CD4-positive, alpha-beta T cell treated with Interleukin-15 for 1 hour (primary cell): Measurements from ENCODE around the gene ANG.
A peak's percentile ranks its signal among the peaks of the same experiment; 100 is the strongest.
"Not testable (repeated sequence)": the region's sequence is repeated elsewhere in the genome, so short reads cannot be mapped to it uniquely, and the experiment has no call there.

Source experiments
- DNase-seq: peaks from one replicate; pipeline ENCODE4 v3.0.0-alpha.2; 2020

Gene ANG

DNA sequence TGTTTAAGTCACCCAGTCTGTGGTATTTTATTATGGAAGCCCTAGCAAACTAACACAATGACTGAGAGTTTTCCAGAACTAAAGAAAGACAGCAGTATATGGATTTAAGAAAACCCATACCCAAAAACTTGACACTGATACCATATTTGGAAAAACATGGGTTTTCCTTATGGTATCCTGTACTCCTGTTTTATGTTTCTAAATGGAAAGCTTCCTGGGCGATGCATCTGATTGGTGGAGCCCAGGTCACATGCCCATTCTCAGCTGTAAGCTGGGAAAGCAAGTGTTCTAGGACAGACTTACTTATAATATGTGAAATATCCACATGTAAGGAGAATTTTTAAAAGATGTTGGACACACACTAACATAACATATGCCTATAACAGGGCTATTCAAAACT is 8.7 kb upstream of the ANG start:
- DNase-seq: no peak

DNA sequence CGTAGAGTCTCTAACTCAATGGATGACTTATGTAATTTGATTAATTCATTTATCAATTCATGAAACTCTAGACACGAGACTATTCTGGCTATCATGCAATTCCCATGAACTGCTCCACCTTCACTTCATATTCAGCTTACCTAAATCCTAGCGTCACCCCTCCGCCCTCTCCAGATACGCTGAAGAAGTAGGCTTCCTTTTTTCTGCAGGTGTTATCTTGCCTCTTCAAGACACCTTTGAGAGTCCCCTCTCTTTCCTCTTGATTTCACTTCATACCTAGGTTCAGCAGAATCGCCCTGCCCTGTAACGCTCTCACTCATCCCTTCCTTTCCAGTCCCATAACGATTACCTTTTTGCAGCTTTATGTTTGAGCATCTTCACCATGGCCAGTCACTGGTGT is 8.2 kb upstream of the ANG start:
- no peak for DNase-seq

DNA sequence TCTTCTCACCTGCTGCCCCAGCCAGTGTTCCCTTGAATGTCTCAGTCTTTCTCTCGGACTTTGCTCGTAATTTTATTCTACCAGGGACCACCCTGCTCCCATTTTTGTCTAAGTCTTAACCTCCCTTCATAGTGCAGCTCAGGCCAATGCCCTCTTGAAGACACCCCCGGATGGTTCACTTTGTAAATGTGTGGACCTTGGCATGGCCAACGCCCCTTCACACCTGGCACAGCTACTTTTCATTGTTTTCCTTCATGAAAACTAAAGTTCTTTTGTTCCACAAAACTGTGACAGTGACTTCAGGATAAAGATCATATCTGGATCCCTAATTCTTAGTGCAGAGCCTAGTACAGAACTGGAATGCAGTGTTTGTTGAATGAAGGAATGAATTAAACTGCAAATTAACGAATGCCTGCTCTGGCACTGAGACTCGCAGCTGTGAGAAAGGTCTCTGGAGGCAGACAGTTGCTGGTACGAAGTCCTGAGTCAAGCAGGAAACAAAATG is 7.7 kb upstream of the ANG start:
- DNase-seq: no peak

DNA sequence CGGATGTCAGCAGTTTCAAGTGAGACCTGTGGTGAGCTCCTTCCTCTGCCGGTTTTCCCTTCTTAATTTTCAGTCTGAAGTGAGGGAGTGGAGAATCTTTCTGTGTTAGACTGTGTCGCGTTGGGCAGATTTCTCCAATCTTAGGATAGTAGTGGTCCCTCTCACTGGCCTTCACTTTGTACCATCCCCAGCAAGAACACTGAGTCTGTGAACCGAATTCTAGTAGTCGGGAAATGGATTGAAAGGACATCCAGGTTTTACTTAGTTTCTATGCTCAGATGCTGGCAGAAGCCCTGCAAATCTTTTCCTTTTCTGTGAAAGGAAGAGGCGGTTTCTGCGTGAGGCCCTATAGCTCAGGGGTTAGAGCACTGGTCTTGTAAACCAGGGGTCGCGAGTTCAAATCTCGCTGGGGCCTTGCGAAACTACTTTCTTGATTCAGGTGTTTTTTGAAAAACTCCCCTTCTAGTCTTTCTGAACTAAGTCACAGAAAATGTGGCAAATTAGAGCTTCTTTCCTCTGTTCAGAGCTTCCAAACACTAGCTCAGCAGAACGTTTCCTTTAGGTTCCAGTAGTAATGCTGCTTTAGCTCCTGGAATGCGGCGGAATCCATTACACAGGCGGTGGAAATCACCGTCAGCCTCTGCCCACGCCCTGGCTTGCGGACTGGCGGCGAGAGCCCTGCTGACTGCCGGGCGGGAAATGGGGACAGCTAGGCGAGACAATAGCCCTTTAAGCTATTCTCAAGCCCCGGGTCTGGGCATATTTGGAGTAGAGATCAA is 7.0 kb upstream of the ANG start:
- DNase-seq: peak; percentile 90

DNA sequence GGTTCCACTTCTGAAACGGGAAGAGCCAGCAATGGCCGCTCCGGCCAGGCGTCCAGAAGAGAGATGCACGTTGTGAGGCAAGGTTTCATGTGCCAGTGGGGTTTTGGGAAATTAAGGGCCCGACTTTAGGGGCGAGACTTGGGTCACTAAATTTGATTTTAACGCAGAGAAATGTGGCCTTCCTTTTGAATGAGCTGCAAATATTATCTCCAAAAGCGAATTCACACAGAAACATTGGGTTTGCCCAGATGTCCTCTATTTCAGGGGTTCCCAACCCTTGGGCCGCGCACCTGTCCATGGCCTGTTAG is 6.5 kb upstream of the ANG start:
- no peak for DNase-seq

DNA sequence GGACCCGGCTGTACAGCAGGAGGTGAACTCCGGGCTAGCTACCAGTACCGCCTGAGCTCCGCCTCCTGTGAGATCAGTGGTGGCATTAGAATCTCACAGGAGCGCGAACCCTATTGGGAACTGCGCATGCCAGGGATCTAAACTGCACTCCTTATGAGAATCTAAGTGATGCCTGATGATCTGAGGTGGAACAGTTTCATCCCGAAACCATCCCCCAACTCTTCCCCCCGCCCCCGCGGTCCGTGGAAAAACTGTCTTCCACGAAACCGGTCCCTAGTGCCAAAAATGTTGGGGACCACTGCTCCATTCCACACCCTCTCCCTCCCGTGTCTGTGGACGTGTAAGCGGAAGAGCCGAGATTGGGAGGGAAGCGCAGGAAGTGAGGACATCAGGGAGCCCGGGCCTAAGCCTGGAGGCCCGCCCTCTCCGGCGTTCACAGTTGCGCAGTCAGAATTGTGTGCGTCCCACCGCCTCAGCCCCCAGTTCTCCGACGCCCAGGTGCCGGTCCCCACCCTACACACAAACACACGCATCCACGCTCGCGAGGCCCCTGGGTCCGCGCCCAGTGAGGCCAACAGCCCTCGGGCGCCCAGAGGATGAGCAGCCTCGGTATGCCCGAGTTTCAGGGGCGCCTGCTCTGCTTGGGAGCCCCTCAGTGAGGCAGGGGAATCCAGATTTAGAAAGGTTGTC is 6.0 kb upstream of the ANG start:
- DNase-seq: peak; percentile 87

DNA sequence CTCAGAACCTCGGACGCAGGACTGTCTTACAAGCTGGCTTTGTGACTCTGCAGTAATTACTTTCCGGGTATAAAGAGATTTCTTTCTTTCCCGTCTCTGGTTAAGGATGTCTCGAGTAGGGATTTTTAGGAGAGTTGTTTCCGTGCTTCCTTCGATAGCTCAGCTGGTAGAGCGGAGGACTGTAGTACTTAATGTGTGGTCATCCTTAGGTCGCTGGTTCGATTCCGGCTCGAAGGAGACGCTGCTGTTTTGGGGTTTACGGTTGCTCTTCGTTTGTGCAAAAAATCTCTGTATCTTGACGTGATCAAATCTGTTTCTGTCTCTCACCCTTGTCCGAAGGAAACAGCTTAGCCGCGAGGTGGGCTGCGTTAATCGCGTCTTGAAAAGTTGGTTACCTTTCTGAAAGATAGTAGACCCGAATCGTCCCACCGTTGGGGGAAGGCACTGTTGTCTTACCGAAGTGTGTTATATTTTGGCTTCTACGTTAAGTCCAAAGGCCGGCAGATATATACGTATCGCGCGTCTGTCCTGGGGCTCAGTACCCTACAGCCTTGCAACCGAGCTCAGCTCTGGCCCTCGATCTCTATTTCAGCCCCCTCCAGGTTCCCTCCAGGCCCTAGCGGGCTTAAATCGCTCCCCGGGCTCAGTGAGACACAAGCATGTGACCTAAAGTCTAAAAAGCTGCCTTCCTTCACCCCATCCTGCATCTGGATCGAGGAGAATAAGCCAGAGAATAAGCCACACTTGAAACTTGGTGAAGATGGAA is 5.3 kb upstream of the ANG start:
- DNase-seq: peak; percentile 84

DNA sequence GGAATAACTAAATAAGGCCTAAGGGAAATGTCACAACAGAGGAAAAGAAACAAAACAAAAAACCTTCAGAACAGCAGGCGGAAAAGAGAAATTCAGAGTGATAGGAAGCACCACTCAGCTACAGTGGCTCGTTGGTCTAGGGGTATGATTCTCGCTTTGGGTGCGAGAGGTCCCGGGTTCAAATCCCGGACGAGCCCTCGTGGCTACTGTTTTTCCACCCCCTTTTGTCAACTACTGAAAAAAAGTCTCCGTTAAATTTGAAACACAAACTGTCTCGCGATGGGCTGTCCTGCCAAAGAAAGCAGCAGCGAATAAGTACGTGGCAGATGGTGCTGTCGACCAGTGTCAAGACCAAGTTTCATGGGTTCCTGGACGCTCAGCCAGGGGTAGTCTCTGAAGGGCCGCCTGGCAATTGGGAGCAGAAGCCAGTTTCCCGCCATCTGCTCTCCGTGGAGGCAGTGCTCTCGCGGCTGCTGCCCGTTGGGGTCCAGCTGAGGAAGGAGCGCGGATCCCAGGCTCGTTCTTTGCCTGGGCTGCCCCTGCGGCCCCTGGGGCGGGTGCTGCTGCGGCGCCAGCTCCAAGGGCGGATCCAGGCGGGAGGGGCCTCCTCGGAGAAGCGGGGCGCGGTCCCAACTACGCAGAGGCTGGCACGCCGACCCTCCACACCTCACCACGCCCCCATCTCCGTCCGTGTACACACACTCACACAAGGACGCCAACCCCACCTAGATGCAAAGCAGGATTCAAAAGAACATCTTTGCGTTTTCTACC is 4.5 kb upstream of the ANG start, which contains the start of gene RNASE4:
TSS of gene RNASE4 (plus strand) at position 670 of the 771 bp plus-strand sequence. CDS start 14,812 bp downstream, outside the sequence.
- peak; percentile 83 for DNase-seq

DNA sequence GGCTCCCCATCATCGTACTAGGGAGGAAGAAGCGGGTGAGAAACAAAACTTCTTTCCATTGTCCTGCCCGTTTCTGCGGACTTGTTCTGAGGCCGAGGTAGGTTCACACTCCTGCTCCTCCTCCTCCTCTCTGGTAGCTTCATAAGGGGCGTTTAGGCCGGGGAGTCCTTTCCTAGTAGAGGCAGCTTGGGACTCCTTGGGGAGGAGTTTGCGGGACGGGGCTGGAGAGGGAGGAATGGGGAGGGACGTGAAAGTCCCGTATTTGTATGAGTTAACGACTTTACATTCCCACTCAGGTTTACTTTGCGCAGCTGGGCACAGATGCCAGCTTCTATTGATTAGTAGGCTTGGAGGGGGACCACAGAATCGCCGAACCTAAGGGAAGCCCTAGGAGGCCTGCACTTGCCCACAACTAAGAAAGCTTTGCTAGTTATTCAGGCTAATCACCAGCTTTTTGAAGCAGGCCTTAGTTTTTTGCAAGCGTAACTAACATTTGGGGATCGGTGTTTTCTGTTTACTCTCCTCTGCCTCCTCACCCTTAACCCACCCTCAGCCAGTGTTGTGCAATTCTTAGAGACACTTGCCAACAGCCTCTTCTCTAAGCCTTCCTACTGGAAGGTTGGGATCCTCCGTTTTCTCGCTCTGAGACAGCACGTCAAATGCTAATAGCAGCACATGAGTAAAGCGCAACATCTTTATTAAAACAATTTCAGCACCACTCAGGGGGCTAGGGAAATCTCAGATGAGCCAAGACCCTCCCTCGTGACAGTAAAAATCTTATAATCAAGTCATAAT is 3.7 kb upstream of the ANG start:
- DNase-seq: no peak

DNA sequence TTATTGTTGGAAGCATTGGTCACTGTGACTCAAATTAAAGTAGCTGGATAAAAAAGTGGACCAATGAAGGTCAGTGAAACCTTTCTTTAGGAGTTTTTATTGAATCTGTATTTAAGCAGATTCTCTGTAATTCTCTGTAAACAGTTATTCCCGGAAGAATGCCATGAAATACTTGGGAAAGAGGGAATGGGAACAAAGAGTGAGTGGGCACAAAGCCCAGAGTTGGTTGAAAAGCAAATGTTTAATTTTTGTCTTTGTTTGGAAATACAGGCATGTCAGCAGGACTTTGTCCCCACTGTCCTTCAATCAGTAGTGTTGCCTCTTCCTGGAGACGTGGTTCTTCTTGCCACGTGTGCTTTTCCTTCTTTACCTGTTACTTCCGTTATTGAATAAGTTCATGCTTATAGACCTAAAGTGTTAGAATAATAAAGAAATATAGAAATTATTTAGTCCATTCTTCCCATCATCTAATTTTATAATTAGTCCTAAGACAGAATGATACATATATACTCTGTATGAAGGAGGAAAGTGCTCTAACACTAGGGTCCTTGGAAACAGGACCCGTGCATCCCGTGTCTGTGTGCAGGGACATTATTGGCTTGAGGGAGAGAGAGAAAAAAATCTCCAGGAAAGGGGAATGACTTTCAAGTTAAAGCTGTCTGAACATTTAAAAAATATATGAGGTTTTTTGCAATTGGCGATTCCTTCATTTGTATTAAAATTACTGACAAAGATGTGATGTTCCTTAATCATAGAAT is 2.0 kb upstream of the ANG start:
- no peak for DNase-seq

DNA sequence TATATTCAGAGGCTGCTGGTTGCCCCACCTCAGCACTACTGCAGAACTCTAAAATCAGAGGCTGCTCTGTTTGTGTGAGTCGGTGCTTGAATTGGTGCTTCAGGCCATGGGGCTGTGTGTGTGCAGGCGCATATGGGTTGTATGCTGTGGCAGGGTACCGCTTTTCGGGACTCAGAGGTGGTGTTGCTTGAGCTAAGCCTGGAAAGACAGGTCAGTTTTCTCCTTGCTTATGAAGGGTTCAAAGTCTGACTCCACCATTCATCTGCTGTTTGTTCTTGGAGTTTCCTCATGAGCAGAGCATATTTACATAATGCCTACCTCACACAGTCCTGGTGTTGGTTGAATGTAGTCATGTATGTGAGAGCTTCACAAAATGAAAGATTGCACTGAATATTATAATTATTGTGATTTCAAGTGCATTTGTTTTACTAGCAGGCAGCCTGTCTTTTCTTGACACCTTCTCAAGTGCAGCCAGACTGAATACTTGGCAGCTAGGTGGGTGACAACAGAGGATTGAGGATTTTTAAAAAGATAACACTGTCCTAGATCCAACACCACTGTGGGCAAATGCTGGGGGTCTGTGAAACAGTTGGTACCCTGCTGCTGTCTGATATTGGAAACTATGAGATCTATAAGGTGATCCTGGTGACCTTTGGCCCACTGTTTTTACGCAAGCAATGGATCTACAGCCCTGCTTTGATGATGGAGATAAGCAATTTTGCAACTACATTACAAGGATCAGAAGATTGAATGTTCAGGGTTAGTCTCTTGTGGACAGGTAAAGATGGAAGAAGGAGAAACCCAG is 1.0 kb upstream of the ANG start:
- DNase-seq: no peak

DNA sequence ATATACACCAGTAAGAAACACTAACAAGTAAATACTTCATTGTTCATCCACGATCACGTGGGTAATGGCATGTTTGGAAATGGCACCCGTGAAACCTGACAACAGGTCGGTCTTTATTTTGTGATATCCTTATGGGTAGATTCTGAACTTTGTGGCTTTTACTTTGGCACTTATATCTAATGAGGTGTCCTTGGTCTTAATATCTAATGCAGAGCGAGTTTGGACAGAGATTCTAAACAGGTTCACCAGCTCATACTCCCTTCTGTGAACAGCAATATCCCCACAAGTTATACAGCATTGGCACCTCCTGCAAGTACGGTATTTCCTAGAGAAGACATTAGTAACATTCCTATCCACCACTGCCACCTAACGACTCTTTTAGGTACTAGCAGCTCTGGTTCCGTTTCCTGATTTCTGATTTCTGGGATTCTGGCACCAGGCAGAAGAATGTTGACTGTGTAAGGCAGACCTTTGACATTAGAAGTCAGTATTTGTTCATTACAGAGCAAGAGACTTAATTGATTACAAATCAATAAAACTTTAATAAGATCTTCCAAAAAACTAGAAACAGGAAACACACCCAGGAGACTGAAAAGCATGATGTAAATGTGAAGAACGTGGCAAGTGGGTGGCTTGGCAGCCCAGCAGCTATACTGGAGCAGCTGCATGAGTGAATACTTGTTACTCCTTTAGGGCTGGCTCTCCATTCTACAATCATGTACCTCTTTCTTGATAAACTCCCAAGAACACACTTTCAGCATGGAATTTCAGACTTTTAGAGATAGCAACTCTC is 2.5 kb downstream of the ANG start:
- DNase-seq: peak; percentile 39

DNA sequence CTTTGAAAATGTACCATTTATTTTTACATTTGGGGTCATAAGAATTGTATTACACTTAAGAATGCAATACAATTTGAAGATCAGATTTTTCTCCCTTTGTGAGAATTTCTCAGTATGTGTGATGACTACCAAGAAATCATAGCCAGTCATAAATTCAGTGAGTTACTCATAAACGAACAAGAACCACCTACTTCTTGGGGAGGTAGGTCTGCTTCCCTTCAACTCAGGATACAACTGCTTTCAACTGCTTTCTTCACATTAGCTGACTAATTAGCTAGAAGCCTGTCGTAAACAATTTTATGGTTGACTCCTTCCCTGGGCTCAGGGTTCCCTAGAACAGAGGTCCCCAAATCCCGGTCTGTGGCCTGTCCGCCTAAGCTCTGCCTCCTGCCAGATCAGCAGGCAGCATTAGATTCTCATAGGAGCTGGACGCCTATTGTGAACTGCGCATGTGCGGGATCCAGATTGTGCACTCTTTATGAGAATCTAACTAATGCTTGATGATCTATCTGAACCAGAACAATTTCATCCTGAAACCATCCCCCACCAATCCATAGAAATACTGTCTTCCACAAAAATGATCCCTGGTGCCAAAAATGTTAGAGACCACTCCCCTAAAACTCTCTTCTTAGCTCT is 3.7 kb downstream of the ANG start:
- no peak for DNase-seq

DNA sequence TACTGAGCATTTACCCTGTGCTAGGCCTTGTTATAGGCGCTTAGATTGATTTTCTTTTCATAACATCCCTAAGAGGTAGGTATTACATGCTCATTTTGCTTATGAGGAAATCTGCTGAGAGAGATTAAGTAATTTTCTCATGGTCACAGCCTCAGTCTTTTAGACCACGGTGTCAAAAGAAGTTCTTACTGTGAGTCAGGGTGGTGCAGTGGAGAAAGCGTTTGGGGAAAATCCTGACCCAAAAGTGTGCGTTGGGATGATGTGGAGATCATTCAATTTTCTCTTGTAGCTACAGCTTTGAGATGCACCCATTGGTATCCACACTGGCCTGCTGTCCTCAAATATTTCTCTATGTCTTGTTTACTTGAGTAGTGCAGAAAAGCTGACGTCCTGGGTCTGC is 8.2 kb downstream of the ANG start:
- DNase-seq: no peak

DNA sequence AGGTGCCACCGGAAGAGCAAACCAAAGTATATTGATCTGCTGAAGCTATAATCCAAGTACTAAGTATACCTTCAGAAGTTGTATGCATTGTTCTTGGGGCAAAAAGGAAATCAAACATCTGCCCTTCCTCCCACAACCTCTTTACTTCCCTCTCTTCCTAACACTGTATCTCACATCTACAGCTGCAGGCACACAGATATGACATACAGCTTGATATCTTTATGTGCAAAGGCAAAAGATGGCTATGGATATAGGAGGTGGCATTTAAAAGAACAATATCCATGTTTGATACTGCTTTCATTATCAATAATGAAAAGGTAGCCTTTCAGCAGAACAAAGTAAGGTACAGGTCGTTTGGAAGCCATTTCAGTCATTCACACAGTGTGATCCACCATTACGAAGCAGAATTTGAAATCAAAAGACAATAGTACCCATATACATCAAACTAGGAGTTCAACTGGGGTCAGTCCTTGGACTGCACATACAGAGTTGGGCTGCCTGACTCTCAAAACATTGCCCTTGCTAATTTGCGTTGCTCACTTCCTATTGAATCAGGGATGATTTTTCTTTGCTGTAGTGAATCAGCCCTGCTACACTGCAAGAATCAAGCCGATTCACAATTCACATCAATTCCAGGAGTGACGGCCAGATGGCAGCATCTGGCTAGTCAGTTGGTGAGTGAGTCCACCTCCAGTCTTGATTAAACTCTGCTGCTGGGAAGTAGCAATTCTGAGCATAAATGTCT is 8.9 kb downstream of the ANG start:
- peak; percentile 73 for DNase-seq

DNA sequence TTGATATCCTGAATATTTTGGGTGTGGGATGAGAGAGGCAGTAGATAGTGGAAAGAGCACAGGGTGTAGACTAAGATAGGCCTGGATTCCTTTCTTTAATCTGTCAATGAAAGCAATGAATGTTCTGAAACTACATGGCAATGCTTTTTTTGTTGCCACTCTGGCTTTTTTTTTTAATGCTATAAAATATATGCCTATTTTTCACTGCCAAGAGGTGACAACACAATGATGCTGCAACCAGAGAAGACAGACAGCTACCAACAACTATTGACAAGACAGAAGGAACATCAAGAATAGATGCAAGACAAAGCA is 9.4 kb downstream of the ANG start:
- no peak for DNase-seq

DNA sequence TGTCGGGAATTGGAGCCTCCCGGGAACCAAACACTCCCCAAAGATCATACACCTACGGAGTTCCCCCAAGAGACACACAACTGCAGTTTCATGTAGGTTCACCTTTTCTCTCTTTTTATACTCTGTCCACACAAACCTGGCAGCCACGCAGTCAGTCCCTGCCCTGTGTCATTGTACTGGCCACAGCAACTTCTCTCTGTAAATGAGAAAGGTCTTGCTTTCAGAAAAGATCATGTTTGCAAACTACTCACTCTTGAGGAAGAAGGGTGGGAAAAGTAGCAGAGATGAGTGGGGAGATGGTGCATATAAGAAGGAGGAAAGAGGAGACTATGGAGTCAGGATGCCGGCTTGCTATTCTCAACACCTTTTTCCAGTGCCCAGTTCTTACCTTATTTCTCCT is 10.4 kb downstream of the ANG start:
- no peak for DNase-seq

DNA sequence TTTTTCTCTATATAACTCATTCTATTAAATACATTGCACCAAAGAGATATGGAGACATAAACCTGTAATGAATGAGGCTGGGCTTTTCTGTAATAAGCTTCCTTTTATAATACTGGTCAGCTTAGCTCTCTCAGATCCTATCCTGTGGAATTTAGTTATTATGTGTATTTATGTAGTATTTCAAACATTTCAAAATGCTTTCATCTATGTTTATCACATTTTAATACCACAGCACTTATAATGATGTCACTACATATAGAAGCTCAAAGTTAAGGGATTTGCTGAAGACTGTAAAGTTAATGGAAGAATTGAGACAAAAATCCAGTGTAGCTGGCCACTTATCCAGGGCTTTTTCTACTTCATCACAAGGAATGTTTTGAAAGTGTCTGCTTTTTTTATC is 11.4 kb downstream of the ANG start:
- DNase-seq: no peak

DNA sequence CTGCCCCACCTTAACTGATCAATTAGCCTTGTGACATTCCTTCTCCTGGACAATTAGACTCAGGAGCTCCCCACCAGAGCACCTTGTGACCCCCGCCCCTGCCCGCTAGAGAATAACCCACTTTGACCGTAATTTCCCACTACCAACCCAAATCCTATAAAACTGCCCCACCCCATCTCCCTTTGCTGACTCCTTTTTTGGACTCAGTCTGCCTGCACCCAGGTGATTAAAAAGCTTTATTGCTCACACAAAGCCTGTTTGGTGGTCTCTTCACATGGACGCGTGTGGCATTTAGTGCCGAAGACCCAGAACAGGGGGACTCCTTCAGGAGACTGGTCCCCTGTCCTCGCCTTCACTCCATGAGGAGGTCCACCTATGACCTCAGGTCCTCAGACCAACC is 12.4 kb downstream of the ANG start:
- DNase-seq: not testable (repeated sequence)
